Keratinocyte (primary cell): ENCODE results near the gene NAGA. TPM values are rescaled to one million over a fixed set of nuclear protein-coding genes. Genes with fewer than 3 reads are reported as not detected.

Source experiments
- DNase-seq: peaks from one replicate; pipeline ENCODE4 v3.0.0-alpha.2; 2011; ENCODE audit warnings: low read depth, missing footprints, low spot score
- FAIRE-seq: peaks from 2 replicates; lab custom pipeline; 2011; peaks lifted over from hg19 to GRCh38; lab: Jason Lieb, UNC
- H2AFZ ChIP-seq: 2 replicates; pipeline ENCODE4 v1.6.0; 2012; ENCODE audit warnings: low read length, control low read depth, inconsistent platforms; ENCODE audit not compliant: control insufficient read depth
- H3K27ac ChIP-seq: 2 replicates; pipeline ENCODE4 v1.5.1; 2011; ENCODE audit warnings: low read length; ENCODE audit not compliant: control insufficient read depth, insufficient read depth
- H3K27me3 ChIP-seq: 3 replicates; pipeline ENCODE4 v1.6.0; 2011; ENCODE audit warnings: low read length; ENCODE audit not compliant: control insufficient read depth, insufficient read depth; ENCODE audit errors: extremely low read depth
- H3K36me3 ChIP-seq, 2 experiments: 2 replicates in 1 of 2; 3 replicates in 1 of 2; pipeline ENCODE4 v1.5.1; 2011; ENCODE audit warnings: low read length in 2 of 2, mild to moderate bottlenecking in 1 of 2; ENCODE audit not compliant: control insufficient read depth in 2 of 2, insufficient read depth in 2 of 2; ENCODE audit errors: extremely low read depth in 1 of 2
- H3K4me1 ChIP-seq: 3 replicates; pipeline ENCODE4 v1.5.1; 2011; ENCODE audit warnings: low read length; ENCODE audit not compliant: control insufficient read depth, insufficient read depth; ENCODE audit errors: extremely low read depth
- H3K4me2 ChIP-seq: 3 replicates; pipeline ENCODE4 v1.6.0; 2011; ENCODE audit warnings: low read depth, low read length; ENCODE audit not compliant: control insufficient read depth, insufficient read depth; ENCODE audit errors: extremely low read depth
- H3K4me3 ChIP-seq, 3 experiments: fragments of 200-600 bp in 1 of 3; sonication (generic) in 1 of 3; 2 replicates in 2 of 3; 3 replicates in 1 of 3; pipeline ENCODE4 v1.5.1; 2011 to 2016; ENCODE audit warnings: low read length in 3 of 3, mild to moderate bottlenecking in 3 of 3, control low read depth in 2 of 3, inconsistent platforms in 1 of 3, low read depth in 1 of 3, mixed read lengths in 1 of 3, mixed run types in 1 of 3, moderate library complexity in 1 of 3; ENCODE audit not compliant: control insufficient read depth in 2 of 3, insufficient read depth in 2 of 3; ENCODE audit errors: extremely low read depth in 1 of 3
- H3K79me2 ChIP-seq: 2 replicates; pipeline ENCODE4 v1.6.0; 2012; ENCODE audit warnings: low read length; ENCODE audit not compliant: control insufficient read depth, insufficient read depth
- H3K9ac ChIP-seq: 3 replicates; pipeline ENCODE4 v1.6.0; 2011; ENCODE audit warnings: low read length; ENCODE audit not compliant: control insufficient read depth, insufficient read depth; ENCODE audit errors: extremely low read depth
- H3K9me1 ChIP-seq: 3 replicates; pipeline ENCODE4 v1.6.0; 2011; ENCODE audit warnings: low read length; ENCODE audit not compliant: control insufficient read depth, insufficient read depth; ENCODE audit errors: extremely low read depth
- H3K9me3 ChIP-seq: 2 replicates; pipeline ENCODE4 v1.5.1; 2012; ENCODE audit warnings: low read depth, low read length; ENCODE audit not compliant: control insufficient read depth
- H4K20me1 ChIP-seq: 3 replicates; pipeline ENCODE4 v1.6.0; 2011; ENCODE audit warnings: low read length; ENCODE audit not compliant: control insufficient read depth, insufficient read depth; ENCODE audit errors: extremely low read depth
- CTCF ChIP-seq, 3 experiments: IDR thresholded peaks in 1 of 3; conservative IDR thresholded peaks in 1 of 3; optimal IDR thresholded peaks in 1 of 3; 2 replicates in 2 of 3; 3 replicates in 1 of 3; pipeline versions ENCODE3 to v1.5.1; 2011; ENCODE audit warnings: low read length in 3 of 3, mild to moderate bottlenecking in 3 of 3, moderate library complexity in 2 of 3, control low read depth in 1 of 3, inconsistent platforms in 1 of 3; ENCODE audit not compliant: insufficient read depth in 2 of 3; ENCODE audit errors: extremely low read depth in 1 of 3
- EZH2 ChIP-seq: IDR thresholded peaks from one replicate; pipeline ENCODE4 v1.6.1; 2012; ENCODE audit warnings: inconsistent platforms, mild to moderate bottlenecking, low read length, moderate library complexity
- dilution Hi-C: fragments of 300-500 bp; cut with MboI; formaldehyde crosslinking; loops from one replicate; pipeline ENCODE4 v1.7.0; 2020; ENCODE audit warnings: low sequenced_read_pairs; ENCODE audit not compliant: extremely low pct_ligation_motif_present
- polyA plus RNA-seq, 5 experiments: library from polyadenylated mRNA; depleted of rRNA in 3 of 5; stranded (reverse) in 3 of 5; stranded (forward) in 1 of 5; unstranded in 1 of 5; fragments of >200 nt; gene quantifications; 1 replicate in 1 of 5; 2 replicates in 3 of 5; 3 replicates in 1 of 5; pipeline versions ENCODE4 v1.2.1 to v1.2.3, GENCODE V29; 2011 to 2012; ENCODE audit warnings: missing spikeins in 2 of 5, low read depth in 1 of 5, low replicate concordance in 1 of 5

The NAGA gene
- polyA plus RNA-seq, 1 donor (not counting 4 experiments of a cell fraction or from before 2014, with no cell fraction given): 17.0 TPM

- no peak overlapping the region for H2AFZ ChIP-seq
- H3K27ac ChIP-seq: no peak overlapping the region
- H3K27me3 ChIP-seq: no peaks in the 10 kb centered on the region
- no peaks in the 10 kb centered on the region for H3K9me1 ChIP-seq
- H3K4me3 ChIP-seq: no peak overlapping the region
- H4K20me1 ChIP-seq: no peaks in the 10 kb centered on the region
- H3K4me1 ChIP-seq: no peaks in the 10 kb centered on the region
- dilution Hi-C loops: no loop called here
- H3K4me2 ChIP-seq: no peak overlapping the region
- FAIRE-seq (no peak), DNase-seq (no peak)
- no peaks in the 10 kb centered on the region for H3K9me3 ChIP-seq
- H3K36me3 ChIP-seq: peaks cover 12 to 24% of the 10 kb centered on the region in 2 experiments
- no peak for TF ChIP-seq CTCF (optimal IDR thresholded peaks at IDR 0.05 in 1 of 3, IDR thresholded peaks at IDR 0.05 in 1 of 3, conservative IDR thresholded peaks at IDR 0.05 in 1 of 3; ENCODE audit: extremely low read depth in 1 of 3, insufficient read depth in 2 of 3, low read length in 3 of 3)
- no peak for TF ChIP-seq EZH2
- no peaks in the 10 kb centered on the region for H3K79me2 ChIP-seq
- H3K9ac ChIP-seq: no peak overlapping the region
Measured at GRCh38 chr22:42061041-42061440, 9.6 kb downstream of the NAGA start.

GRCh38 chr22:42060489-42060888, 10.1 kb downstream of the NAGA start:
- Histone ChIP-seq H3K4me3 (no peak overlapping the region), H3K9me1 (no peaks in the 10 kb centered on the region), H3K4me2 (no peak overlapping the region), H4K20me1 (no peaks in the 10 kb centered on the region), H3K4me1 (no peaks in the 10 kb centered on the region), H3K27ac (no peak overlapping the region), H3K79me2 (no peaks in the 10 kb centered on the region), H2AFZ (no peak overlapping the region), H3K27me3 (no peaks in the 10 kb centered on the region), H3K9me3 (no peaks in the 10 kb centered on the region), H3K9ac (no peak overlapping the region), H3K36me3 (peaks cover 12 to 20% of the 10 kb centered on the region in 2 experiments)
- TF ChIP-seq CTCF (optimal IDR thresholded peaks at IDR 0.05 in 1 of 3, IDR thresholded peaks at IDR 0.05 in 1 of 3, conservative IDR thresholded peaks at IDR 0.05 in 1 of 3; ENCODE audit: extremely low read depth in 1 of 3, insufficient read depth in 2 of 3, low read length in 3 of 3) (no peak), EZH2 (no peak)
- DNase-seq (no peak), FAIRE-seq (no peak)
- dilution Hi-C loops: no loop called here
